ENCODE data around the gene STXBP6.

Gene STXBP6

GRCh38 chr14:24880689-24881088, 169.3 kb downstream of the STXBP6 start:
- no peak for DNase-seq

GRCh38 chr14:24879661-24880386, 170.1 kb downstream of the STXBP6 start:
- DNase-seq = no peak

GRCh38 chr14:24876996-24877395, 173.0 kb downstream of the STXBP6 start:
- no peak for DNase-seq

GRCh38 chr14:24875991-24876878, 173.7 kb downstream of the STXBP6 start:
- no peak for DNase-seq

- DNase-seq = no peak
Observed at GRCh38 chr14:24875203-24875838, 174.6 kb downstream of the STXBP6 start.

GRCh38 chr14:24874514-24875202, 175.3 kb downstream of the STXBP6 start:
- no peak for DNase-seq

- DNase-seq = no peak
Observed at GRCh38 chr14:24873551-24873950, 176.4 kb downstream of the STXBP6 start.

GRCh38 chr14:24870949-24871701, 178.8 kb downstream of the STXBP6 start:
- no peak for DNase-seq

GRCh38 chr14:24868389-24868788, 181.6 kb downstream of the STXBP6 start:
- DNase-seq = no peak

GRCh38 chr14:24866067-24866639, 183.8 kb downstream of the STXBP6 start:
- no peak for DNase-seq

- DNase-seq = no peak
Observed at GRCh38 chr14:24863968-24864684, 185.8 kb downstream of the STXBP6 start.

- no peak for DNase-seq
Observed at GRCh38 chr14:24861083-24861630, 188.8 kb downstream of the STXBP6 start.

- DNase-seq = no peak
Observed at GRCh38 chr14:24859559-24859958, 190.4 kb downstream of the STXBP6 start.

GRCh38 chr14:24858684-24859083, 191.3 kb downstream of the STXBP6 start:
- no peak for DNase-seq

- no peak for DNase-seq
Observed at GRCh38 chr14:24858052-24858451, 191.9 kb downstream of the STXBP6 start.

- no peak for DNase-seq
Observed at GRCh38 chr14:24857277-24857676, 192.7 kb downstream of the STXBP6 start.

- DNase-seq = no peak
Observed at GRCh38 chr14:24853446-24853845, 196.5 kb downstream of the STXBP6 start.

GRCh38 chr14:24852312-24853060, 197.5 kb downstream of the STXBP6 start:
- no peak for DNase-seq

GRCh38 chr14:24851837-24852236, 198.1 kb downstream of the STXBP6 start:
- no peak for DNase-seq

GRCh38 chr14:24851406-24851805, 198.5 kb downstream of the STXBP6 start:
- DNase-seq = no peak
